ENCODE data around the gene ATP2B3.

Gene ATP2B3

GRCh38 chrX:153511784-153512500 is 5.5 kb upstream of the ATP2B3 start:
- DNase-seq: no peak

- no peak for DNase-seq
Observed at GRCh38 chrX:153512501-153512893, 4.9 kb upstream of the ATP2B3 start.

GRCh38 chrX:153513265-153513664 is 4.2 kb upstream of the ATP2B3 start:
- DNase-seq: no peak

- no peak for DNase-seq
Observed at GRCh38 chrX:153514259-153514658, 3.2 kb upstream of the ATP2B3 start.

GRCh38 chrX:153515435-153515834 is 2.0 kb upstream of the ATP2B3 start:
- DNase-seq: no peak

GRCh38 chrX:153516073-153516472 is 1.4 kb upstream of the ATP2B3 start:
- DNase-seq: no peak

GRCh38 chrX:153517946-153518834 is 748 bp downstream of the ATP2B3 start:
- no peak for DNase-seq

- no peak for DNase-seq
Observed at GRCh38 chrX:153519569-153520286, 2.3 kb downstream of the ATP2B3 start.

GRCh38 chrX:153520287-153520917 is 3.0 kb downstream of the ATP2B3 start:
- DNase-seq: no peak

- no peak for DNase-seq
Observed at GRCh38 chrX:153521034-153521433, 3.6 kb downstream of the ATP2B3 start.

- DNase-seq: no peak
Observed at GRCh38 chrX:153522259-153522658, 4.8 kb downstream of the ATP2B3 start.

- DNase-seq: no peak
Observed at GRCh38 chrX:153523269-153523668, 5.8 kb downstream of the ATP2B3 start.

GRCh38 chrX:153524234-153524633 is 6.8 kb downstream of the ATP2B3 start:
- no peak for DNase-seq

- DNase-seq: no peak
Observed at GRCh38 chrX:153525451-153525850, 8.0 kb downstream of the ATP2B3 start.

GRCh38 chrX:153526042-153526441 is 8.6 kb downstream of the ATP2B3 start:
- no peak for DNase-seq

GRCh38 chrX:153526801-153527200 is 9.4 kb downstream of the ATP2B3 start:
- DNase-seq: peak; percentile 22

GRCh38 chrX:153527208-153527607 is 9.8 kb downstream of the ATP2B3 start:
- DNase-seq: no peak

GRCh38 chrX:153530411-153531129 is 13.1 kb downstream of the ATP2B3 start:
- peak; percentile 65 for DNase-seq

GRCh38 chrX:153533091-153533490 is 15.6 kb downstream of the ATP2B3 start:
- DNase-seq: peak; percentile 18

- peak; percentile 63 for DNase-seq
Observed at GRCh38 chrX:153537080-153537479, 19.6 kb downstream of the ATP2B3 start.

- peak; percentile 74 for DNase-seq
Observed at GRCh38 chrX:153537526-153538295, 20.3 kb downstream of the ATP2B3 start.

GRCh38 chrX:153538424-153538823 is 21.0 kb downstream of the ATP2B3 start:
- no peak for DNase-seq

All from NCI-H1092 (cell line).